ENCODE results near the gene PPP3R2. TPM values are rescaled to one million over a fixed set of nuclear protein-coding genes. Genes with fewer than 3 reads are reported as not detected.

Gene PPP3R2
- total and polyA plus RNA-seq, 10 of the 15 experiments (the other 5 are each of a cell fraction or from before 2014, with no cell fraction given), result not detected

DNA sequence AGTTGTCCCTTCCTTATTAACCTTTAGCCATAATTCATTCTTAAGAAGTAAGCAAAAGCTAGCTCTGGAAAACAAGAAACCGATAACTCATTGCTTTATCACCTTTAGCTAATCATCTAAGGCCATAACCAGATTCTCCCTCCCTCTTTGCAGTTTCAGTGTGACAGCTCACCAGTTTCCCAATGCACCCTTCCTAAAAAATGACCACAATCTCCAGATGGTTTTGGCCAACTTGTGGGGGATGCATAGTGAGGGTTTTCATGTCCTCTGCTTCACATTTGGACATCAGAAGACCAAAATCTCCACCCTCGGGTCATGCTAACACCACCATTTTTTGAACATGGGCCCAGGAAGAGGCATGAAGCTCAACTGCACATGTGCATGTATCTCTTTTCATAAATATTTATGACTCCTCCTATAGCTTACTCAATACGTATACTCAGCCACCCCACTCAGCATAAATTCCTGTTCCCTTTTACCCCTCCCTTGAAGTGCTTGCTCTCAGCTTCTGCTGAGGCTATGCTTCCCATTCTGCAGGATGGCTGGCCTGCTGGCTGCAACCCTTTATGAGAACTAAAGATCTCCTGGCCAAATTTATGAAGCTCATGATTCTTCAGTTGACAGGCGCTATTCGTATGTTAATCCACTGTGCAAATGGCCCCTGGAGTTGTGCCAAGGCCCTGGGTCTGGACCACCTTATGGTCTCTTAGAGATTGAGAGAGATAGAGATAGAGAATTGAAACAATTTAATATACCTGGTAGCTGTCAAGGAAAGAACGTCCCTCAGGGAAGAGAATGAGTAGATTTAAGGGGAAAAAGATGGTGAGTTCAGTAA, 14.8 kb downstream of the PPP3R2 start:
- no peak overlapping the region for H3K4me3 ChIP-seq
- H4K20me1 ChIP-seq (ENCODE audit: control insufficient read depth, insufficient read depth), result no peaks in the 10 kb centered on the region
- ChIA-PET CTCF (interaction anchor here (0.8 to 1.5 kb wide), 3 partner anchors 13 to 21 kb away, joined by 3 to 5 read pairs (median 3); no protein-coding TSS in a partner anchor), POLR2A (no interaction called here), SMC1A (ENCODE audit: uncharacterized antibody, unreplicated experiment) (no interaction called here), RAD21 (ENCODE audit: unreplicated experiment) (no interaction called here)
- no peak overlapping the region for H3K9ac ChIP-seq (ENCODE audit: control insufficient read depth, insufficient read depth, low read length)
- ATAC-seq (no peak), DNase-seq (ENCODE audit: low read depth, low spot score) (no peak), FAIRE-seq (no peak)
- no peak overlapping the region for H2AFZ ChIP-seq (ENCODE audit: control insufficient read depth, low read depth, low read length)
- intact Hi-C loops (cut with micrococcal nuclease; ENCODE audit: unreplicated experiment) (no loop called here), in situ Hi-C loops (cut with MboI) (no loop called here)
- no peak overlapping the region for H3K4me2 ChIP-seq (ENCODE audit: control insufficient read depth, insufficient read depth)
- no peaks in the 10 kb centered on the region for H3K4me1 ChIP-seq (ENCODE audit: control insufficient read depth, insufficient read depth, low read length)
- TF ChIP-seq ZNF274 (IDR thresholded peaks at IDR 0.05; ENCODE audit: insufficient read depth, insufficient read length) (no peak), NBN (IDR thresholded peaks at IDR 0.05) (no peak), YY1 (IDR thresholded peaks at IDR 0.05; ENCODE audit: low read depth, low read length) (no peak), CREM (IDR thresholded peaks at IDR 0.05; ENCODE audit: low read depth) (no peak), NR2F1 (conservative IDR thresholded peaks at IDR 0.05) (no peak), NFXL1 (IDR thresholded peaks at IDR 0.05; ENCODE audit: borderline replicate concordance) (no peak)
- TF ChIP-seq, protein P1, sequence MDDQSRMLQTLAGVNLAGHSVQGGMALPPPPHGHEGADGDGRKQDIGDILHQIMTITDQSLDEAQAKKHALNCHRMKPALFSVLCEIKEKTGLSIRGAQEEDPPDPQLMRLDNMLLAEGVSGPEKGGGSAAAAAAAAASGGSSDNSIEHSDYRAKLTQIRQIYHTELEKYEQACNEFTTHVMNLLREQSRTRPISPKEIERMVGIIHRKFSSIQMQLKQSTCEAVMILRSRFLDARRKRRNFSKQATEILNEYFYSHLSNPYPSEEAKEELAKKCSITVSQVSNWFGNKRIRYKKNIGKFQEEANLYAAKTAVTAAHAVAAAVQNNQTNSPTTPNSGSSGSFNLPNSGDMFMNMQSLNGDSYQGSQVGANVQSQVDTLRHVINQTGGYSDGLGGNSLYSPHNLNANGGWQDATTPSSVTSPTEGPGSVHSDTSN (IDR thresholded peaks at IDR 0.05; ENCODE audit: insufficient replicate concordance, low read depth, low read length), result no peak
- H3K79me2 ChIP-seq (ENCODE audit: control insufficient read depth, insufficient read depth, low read length), result no peaks in the 10 kb centered on the region
- no peak overlapping the region for H3K27ac ChIP-seq (ENCODE audit: control insufficient read depth, insufficient read depth)
- 83% methylated on average over 6 of the region's 6 CpGs for WGBS (ENCODE audit: insufficient coverage, insufficient replicate concordance, low lambda C conversion rate, missing lambda C conversion rate)
- H3K36me3 ChIP-seq (ENCODE audit: control insufficient read depth in 2 of 2, insufficient read depth in 2 of 2, low read length in 1 of 2), result no peaks in the 10 kb centered on the region
- H3K9me3 ChIP-seq (replicated peaks; ENCODE audit: control insufficient read depth, insufficient read depth, low read length), result no peaks in the 10 kb centered on the region
- no peaks in the 10 kb centered on the region for H3K27me3 ChIP-seq (replicated peaks in 1 of 2; ENCODE audit: control insufficient read depth in 2 of 2, insufficient read depth in 2 of 2, low read length in 1 of 2)
- no TSS peak for BruUV-seq (replicated peaks)
